HG03342 (cell line): ENCODE results near the gene CTU2.
"Not testable (repeated sequence)": the region's sequence is repeated elsewhere in the genome, so short reads cannot be mapped to it uniquely, and the experiment has no call there.

Source experiments
- ATAC-seq: cut with Tn5 transposase; IDR thresholded peaks from one replicate; pipeline ENCODE4 v1.9.1; 2021; ENCODE audit warnings: mild to moderate bottlenecking, moderate library complexity; ENCODE audit not compliant: unreplicated experiment

Gene CTU2

GRCh38 chr16:88706229-88706964, at the start of gene CTU2, which contains the start of gene RNF166:
CTU2 (plus strand) TSS chr16:88706503; CDS start chr16:88706531, 28 bp downstream.
RNF166 (minus strand) TSS chr16:88706408; CDS start chr16:88706325, 83 bp downstream.
- ATAC-seq, result peak; percentile 54

GRCh38 chr16:88657371-88657770, 48.9 kb upstream of the CTU2 start:
- no peak for ATAC-seq

- no peak for ATAC-seq
Measured at GRCh38 chr16:88658714-88659113, 47.6 kb upstream of the CTU2 start.

GRCh38 chr16:88659160-88659559, 47.1 kb upstream of the CTU2 start:
- ATAC-seq, result no peak

GRCh38 chr16:88661468-88661867, 44.8 kb upstream of the CTU2 start:
- ATAC-seq, result no peak

GRCh38 chr16:88662222-88662842, 44.0 kb upstream of the CTU2 start:
- no peak for ATAC-seq

- ATAC-seq, result peak; percentile 92
Measured at GRCh38 chr16:88662843-88663606, 43.3 kb upstream of the CTU2 start, which contains the start of gene MVD. MVD (minus strand) TSS chr16:88663091; CDS start chr16:88663080, 11 bp downstream.

- ATAC-seq, result no peak
Measured at GRCh38 chr16:88665148-88665547, 41.2 kb upstream of the CTU2 start.

- no peak for ATAC-seq
Measured at GRCh38 chr16:88665570-88665969, 40.7 kb upstream of the CTU2 start.

GRCh38 chr16:88667461-88667860, 38.8 kb upstream of the CTU2 start:
- ATAC-seq, result no peak

GRCh38 chr16:88669493-88669892, 36.8 kb upstream of the CTU2 start:
- not testable (repeated sequence) for ATAC-seq

GRCh38 chr16:88669980-88670379, 36.3 kb upstream of the CTU2 start:
- ATAC-seq, result no peak

- ATAC-seq, result no peak
Measured at GRCh38 chr16:88671806-88672205, 34.5 kb upstream of the CTU2 start.

GRCh38 chr16:88672776-88673175, 33.5 kb upstream of the CTU2 start:
- no peak for ATAC-seq

GRCh38 chr16:88673716-88674379, 32.5 kb upstream of the CTU2 start:
- ATAC-seq, result no peak

- no peak for ATAC-seq
Measured at GRCh38 chr16:88676502-88677242, 29.6 kb upstream of the CTU2 start.

- ATAC-seq, result no peak
Measured at GRCh38 chr16:88677721-88678120, 28.6 kb upstream of the CTU2 start.

- no peak for ATAC-seq
Measured at GRCh38 chr16:88678224-88678979, 27.9 kb upstream of the CTU2 start.

- ATAC-seq, result no peak
Measured at GRCh38 chr16:88680554-88681083, 25.7 kb upstream of the CTU2 start.
